ENCODE results near the gene CDK5.

- TF ChIP-seq POLR2A (IDR thresholded peaks at IDR 0.05; ENCODE audit: low read length) (no peak), GATA1 (IDR thresholded peaks at IDR 0.05; ENCODE audit: low read depth, low read length) (no peak)
These were observed 45.5 kb downstream of the CDK5 start for GRCh38 chr7:151012031-151012692.

All from erythroblast (primary cell).